Mammary epithelial cell (primary cell): ENCODE measurements around the gene RNF40.

Experiments used
- EZH2 ChIP-seq: IDR thresholded peaks from 2 replicates; pipeline ENCODE4 v1.6.1; 2012; ENCODE audit warnings: low read length, inconsistent platforms, borderline replicate concordance
- TF ChIP-seq, protein P1 (sequence below), 2 donors: IDR thresholded peaks in 1 of 2; conservative IDR thresholded peaks in 1 of 2; 2 replicates each; pipeline ENCODE4 v1.5.1; 2011 to 2012; ENCODE audit warnings: inconsistent platforms in 2 of 2, low read length in 2 of 2, mild to moderate bottlenecking in 2 of 2, control low read depth in 1 of 2, low read depth in 1 of 2; ENCODE audit not compliant: insufficient read depth in 1 of 2; ENCODE audit errors: extremely low read depth in 1 of 2

DNA sequence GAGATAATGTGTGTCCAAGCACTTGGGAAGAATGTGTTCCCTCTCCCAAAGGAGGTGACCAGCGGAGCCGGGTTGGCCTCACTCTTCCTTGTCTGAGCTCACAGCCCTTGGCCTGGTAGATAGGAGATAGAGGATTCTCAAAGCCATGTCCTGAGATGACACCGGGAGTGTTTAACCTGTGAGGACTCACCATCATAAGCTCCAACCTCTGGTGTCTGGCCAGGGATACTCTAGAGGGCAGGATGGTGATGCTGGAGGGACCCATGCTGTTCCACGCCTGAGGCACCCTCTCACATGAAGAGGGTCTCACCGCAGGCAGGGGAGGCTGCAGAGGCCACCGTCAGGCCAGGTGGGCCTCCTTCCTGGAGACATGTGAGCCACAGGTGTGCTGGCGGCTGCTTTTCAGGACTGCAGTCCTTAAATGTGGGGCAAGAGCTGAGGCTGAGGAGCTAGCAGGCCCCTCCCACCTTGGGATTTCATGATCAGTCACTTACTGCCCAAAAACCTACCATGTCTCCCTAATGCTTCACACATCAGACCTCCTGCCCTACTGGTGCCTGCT is 31.5 kb downstream of the RNF40 start:
- TF ChIP-seq EZH2, result no peak
- TF ChIP-seq, protein P1, sequence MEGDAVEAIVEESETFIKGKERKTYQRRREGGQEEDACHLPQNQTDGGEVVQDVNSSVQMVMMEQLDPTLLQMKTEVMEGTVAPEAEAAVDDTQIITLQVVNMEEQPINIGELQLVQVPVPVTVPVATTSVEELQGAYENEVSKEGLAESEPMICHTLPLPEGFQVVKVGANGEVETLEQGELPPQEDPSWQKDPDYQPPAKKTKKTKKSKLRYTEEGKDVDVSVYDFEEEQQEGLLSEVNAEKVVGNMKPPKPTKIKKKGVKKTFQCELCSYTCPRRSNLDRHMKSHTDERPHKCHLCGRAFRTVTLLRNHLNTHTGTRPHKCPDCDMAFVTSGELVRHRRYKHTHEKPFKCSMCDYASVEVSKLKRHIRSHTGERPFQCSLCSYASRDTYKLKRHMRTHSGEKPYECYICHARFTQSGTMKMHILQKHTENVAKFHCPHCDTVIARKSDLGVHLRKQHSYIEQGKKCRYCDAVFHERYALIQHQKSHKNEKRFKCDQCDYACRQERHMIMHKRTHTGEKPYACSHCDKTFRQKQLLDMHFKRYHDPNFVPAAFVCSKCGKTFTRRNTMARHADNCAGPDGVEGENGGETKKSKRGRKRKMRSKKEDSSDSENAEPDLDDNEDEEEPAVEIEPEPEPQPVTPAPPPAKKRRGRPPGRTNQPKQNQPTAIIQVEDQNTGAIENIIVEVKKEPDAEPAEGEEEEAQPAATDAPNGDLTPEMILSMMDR (conservative IDR thresholded peaks at IDR 0.05 in 1 of 2, IDR thresholded peaks at IDR 0.05 in 1 of 2; ENCODE audit: extremely low read depth in 1 of 2, insufficient read depth in 1 of 2, low read depth in 1 of 2, low read length in 2 of 2), result no peak
